Measurements from ENCODE around the gene PDHX. TPM values are rescaled to one million over a fixed set of nuclear protein-coding genes. Genes with fewer than 3 reads are reported as not detected.
"Not testable (repeated sequence)": the region's sequence is repeated elsewhere in the genome, so short reads cannot be mapped to it uniquely, and the experiment has no call there.

Gene PDHX
- total RNA-seq, 1 experiment from 2014 or later = 43.4 TPM

DNA sequence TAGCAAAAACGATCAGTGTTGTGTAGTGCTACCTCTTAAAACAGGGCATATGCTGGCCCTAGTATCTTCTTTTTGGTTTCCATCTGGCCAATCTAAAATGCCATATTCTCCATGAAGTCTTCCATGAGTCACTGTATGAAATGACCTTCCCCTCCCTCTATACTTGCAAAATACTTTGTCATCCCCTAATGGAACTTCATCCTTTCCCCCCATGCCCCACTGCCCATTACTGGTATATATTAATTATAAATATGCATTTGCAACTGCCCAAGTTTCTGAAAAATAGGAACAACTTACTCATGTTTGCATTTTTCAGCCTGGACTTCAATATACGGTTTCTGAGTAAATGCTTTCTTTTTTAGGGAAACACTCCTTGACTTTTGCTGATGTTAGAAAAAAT, 4.7 kb upstream of the PDHX start (continued):
- TF ChIP-seq, protein P1, sequence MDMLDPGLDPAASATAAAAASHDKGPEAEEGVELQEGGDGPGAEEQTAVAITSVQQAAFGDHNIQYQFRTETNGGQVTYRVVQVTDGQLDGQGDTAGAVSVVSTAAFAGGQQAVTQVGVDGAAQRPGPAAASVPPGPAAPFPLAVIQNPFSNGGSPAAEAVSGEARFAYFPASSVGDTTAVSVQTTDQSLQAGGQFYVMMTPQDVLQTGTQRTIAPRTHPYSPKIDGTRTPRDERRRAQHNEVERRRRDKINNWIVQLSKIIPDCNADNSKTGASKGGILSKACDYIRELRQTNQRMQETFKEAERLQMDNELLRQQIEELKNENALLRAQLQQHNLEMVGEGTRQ (CRISPR knock-in tag; IDR thresholded peaks at IDR 0.05) = no peak

DNA sequence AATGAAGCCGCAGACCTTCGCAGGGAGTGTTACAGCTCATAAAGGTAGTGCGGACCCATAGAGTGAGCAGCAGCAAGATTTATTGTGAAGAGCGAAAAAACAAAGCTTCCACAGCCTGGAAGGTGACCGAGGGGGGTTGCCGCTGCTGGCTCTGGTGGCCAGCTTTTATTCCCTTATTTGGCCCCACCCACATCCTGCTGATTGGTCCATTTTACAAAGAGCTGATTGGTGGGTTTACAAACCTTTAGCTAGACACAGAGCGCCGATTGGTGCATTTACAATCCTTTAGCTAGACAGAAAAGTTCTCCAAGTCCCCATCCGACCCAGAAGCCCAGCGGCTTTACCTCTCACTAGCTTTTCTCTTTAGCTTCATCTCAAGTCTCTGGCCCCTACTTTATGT, 2.9 kb upstream of the PDHX start:
- DNase-seq (ENCODE audit: low spot score); H3K9me3 Mint-ChIP-seq; ATAC-seq; H3K27me3 Mint-ChIP-seq (ENCODE audit: low read depth); H3K27ac Mint-ChIP-seq; H3K4me3 Mint-ChIP-seq; CTCF ChIA-PET; POLR2A ChIA-PET: not testable (repeated sequence)
- H3K4me1 Mint-ChIP-seq = peaks cover 19% of the 10 kb centered on the region
- peaks cover 19% of the 10 kb centered on the region for H3K36me3 Mint-ChIP-seq

DNA sequence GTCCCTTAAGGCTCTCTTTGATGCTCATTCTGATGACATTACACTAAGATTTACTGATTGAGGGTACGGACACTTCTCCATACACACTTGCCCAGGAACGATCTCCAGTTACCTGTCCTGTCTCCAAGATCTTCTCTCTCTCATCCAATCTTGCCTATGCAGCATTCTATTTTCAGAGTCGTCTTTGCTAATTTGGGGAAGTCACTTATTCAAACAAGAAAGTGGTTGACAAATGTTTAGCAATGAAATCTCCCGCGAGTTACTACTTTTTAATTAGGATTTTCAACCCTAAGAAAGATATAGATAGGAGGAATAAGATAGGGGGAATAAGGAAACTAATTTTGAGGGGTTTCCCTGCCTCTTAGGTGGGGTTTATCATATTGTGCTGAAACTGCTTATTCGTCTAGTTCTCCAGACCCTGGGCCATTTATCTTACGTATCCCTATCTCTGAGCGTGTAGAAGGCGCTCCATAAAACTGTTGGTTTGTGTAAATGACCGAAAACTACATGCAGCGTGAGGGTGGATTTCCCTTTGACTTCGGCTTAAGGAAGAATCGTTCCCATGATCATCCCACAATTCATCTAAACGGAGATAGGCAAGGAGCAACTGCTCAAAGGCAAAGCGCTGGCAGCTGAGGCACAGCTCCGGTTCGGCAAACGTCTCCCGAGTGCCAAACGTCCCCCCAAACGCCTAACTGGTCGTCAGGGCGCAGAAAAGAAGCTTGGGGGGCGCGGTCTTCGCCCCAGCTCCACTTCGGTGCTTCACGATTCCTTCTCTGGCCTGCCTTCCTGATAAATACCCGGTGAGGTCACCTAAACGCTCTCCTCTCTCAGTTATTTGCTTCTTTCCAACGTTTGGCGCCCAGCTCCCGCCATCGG, 1.0 kb upstream of the PDHX start:
- peaks cover 10% of the 10 kb centered on the region for H3K9me3 Mint-ChIP-seq
- ATAC-seq (peak; percentile 1; the same call in 1 of the 2 replicates), DNase-seq (ENCODE audit: low spot score) (no peak)
- peak overlapping the region; percentile 98 for H3K4me3 Mint-ChIP-seq
- ChIA-PET POLR2A (interaction anchor here (0.6 kb wide), 1 partner anchor 174 kb away, joined by 4 read pairs; no protein-coding TSS in a partner anchor), CTCF (interaction anchor here (0.6 to 1.5 kb wide), 2 partner anchors 329 to 388 kb away, joined by 3 to 6 read pairs; no protein-coding TSS in a partner anchor)
- H3K4me1 Mint-ChIP-seq = peaks cover 19% of the 10 kb centered on the region
- H3K27me3 Mint-ChIP-seq (ENCODE audit: low read depth) = no peaks in the 10 kb centered on the region
- TF ChIP-seq, protein P2, sequence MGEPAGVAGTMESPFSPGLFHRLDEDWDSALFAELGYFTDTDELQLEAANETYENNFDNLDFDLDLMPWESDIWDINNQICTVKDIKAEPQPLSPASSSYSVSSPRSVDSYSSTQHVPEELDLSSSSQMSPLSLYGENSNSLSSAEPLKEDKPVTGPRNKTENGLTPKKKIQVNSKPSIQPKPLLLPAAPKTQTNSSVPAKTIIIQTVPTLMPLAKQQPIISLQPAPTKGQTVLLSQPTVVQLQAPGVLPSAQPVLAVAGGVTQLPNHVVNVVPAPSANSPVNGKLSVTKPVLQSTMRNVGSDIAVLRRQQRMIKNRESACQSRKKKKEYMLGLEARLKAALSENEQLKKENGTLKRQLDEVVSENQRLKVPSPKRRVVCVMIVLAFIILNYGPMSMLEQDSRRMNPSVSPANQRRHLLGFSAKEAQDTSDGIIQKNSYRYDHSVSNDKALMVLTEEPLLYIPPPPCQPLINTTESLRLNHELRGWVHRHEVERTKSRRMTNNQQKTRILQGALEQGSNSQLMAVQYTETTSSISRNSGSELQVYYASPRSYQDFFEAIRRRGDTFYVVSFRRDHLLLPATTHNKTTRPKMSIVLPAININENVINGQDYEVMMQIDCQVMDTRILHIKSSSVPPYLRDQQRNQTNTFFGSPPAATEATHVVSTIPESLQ (CRISPR knock-in tag; IDR thresholded peaks at IDR 0.05) = no peak
- TF ChIP-seq, protein P3, sequence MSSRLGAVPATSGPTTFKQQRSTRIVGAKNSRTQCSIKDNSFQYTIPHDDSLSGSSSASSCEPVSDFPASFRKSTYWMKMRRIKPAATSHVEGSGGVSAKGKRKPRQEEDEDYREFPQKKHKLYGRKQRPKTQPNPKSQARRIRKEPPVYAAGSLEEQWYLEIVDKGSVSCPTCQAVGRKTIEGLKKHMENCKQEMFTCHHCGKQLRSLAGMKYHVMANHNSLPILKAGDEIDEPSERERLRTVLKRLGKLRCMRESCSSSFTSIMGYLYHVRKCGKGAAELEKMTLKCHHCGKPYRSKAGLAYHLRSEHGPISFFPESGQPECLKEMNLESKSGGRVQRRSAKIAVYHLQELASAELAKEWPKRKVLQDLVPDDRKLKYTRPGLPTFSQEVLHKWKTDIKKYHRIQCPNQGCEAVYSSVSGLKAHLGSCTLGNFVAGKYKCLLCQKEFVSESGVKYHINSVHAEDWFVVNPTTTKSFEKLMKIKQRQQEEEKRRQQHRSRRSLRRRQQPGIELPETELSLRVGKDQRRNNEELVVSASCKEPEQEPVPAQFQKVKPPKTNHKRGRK (CRISPR knock-in tag; IDR thresholded peaks at IDR 0.05; ENCODE audit: borderline replicate concordance) = 0 out of 2 replicates have a peak, but pooled peaks have one; percentile 51
- no peak for TF ChIP-seq NR3C1 (CRISPR knock-in tag; conservative IDR thresholded peaks at IDR 0.05; ENCODE audit: low read depth)
- TF ChIP-seq ZNF396 (CRISPR knock-in tag; IDR thresholded peaks at IDR 0.05; ENCODE audit: borderline replicate concordance) = no peak
- no peak for TF ChIP-seq CREB1 (CRISPR knock-in tag; IDR thresholded peaks at IDR 0.05)
- TF ChIP-seq ATF1 (CRISPR knock-in tag; IDR thresholded peaks at IDR 0.05) = no peak
- TF ChIP-seq, protein P4, sequence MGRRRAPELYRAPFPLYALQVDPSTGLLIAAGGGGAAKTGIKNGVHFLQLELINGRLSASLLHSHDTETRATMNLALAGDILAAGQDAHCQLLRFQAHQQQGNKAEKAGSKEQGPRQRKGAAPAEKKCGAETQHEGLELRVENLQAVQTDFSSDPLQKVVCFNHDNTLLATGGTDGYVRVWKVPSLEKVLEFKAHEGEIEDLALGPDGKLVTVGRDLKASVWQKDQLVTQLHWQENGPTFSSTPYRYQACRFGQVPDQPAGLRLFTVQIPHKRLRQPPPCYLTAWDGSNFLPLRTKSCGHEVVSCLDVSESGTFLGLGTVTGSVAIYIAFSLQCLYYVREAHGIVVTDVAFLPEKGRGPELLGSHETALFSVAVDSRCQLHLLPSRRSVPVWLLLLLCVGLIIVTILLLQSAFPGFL (CRISPR knock-in tag; IDR thresholded peaks at IDR 0.05; ENCODE audit: borderline replicate concordance) = no peak
- no peak for TF ChIP-seq TP53 (CRISPR knock-in tag; IDR thresholded peaks at IDR 0.05)
- TF ChIP-seq FOXP1 (CRISPR knock-in tag; IDR thresholded peaks at IDR 0.05; ENCODE audit: borderline replicate concordance) = 0 out of 2 replicates have a peak, but pooled peaks have one; percentile 30
- TF ChIP-seq, protein P5, sequence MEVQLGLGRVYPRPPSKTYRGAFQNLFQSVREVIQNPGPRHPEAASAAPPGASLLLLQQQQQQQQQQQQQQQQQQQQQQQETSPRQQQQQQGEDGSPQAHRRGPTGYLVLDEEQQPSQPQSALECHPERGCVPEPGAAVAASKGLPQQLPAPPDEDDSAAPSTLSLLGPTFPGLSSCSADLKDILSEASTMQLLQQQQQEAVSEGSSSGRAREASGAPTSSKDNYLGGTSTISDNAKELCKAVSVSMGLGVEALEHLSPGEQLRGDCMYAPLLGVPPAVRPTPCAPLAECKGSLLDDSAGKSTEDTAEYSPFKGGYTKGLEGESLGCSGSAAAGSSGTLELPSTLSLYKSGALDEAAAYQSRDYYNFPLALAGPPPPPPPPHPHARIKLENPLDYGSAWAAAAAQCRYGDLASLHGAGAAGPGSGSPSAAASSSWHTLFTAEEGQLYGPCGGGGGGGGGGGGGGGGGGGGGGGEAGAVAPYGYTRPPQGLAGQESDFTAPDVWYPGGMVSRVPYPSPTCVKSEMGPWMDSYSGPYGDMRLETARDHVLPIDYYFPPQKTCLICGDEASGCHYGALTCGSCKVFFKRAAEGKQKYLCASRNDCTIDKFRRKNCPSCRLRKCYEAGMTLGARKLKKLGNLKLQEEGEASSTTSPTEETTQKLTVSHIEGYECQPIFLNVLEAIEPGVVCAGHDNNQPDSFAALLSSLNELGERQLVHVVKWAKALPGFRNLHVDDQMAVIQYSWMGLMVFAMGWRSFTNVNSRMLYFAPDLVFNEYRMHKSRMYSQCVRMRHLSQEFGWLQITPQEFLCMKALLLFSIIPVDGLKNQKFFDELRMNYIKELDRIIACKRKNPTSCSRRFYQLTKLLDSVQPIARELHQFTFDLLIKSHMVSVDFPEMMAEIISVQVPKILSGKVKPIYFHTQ (CRISPR knock-in tag; IDR thresholded peaks at IDR 0.05) = no peak
- H3K36me3 Mint-ChIP-seq = peaks cover 19% of the 10 kb centered on the region
- peak overlapping the region; percentile 99 for H3K27ac Mint-ChIP-seq
